ENCODE results near the gene TTC21A. TPM values are rescaled to one million over a fixed set of nuclear protein-coding genes. Genes with fewer than 3 reads are reported as not detected.
"Not testable (repeated sequence)": the region's sequence is repeated elsewhere in the genome, so short reads cannot be mapped to it uniquely, and the experiment has no call there.

The TTC21A gene, protein sequence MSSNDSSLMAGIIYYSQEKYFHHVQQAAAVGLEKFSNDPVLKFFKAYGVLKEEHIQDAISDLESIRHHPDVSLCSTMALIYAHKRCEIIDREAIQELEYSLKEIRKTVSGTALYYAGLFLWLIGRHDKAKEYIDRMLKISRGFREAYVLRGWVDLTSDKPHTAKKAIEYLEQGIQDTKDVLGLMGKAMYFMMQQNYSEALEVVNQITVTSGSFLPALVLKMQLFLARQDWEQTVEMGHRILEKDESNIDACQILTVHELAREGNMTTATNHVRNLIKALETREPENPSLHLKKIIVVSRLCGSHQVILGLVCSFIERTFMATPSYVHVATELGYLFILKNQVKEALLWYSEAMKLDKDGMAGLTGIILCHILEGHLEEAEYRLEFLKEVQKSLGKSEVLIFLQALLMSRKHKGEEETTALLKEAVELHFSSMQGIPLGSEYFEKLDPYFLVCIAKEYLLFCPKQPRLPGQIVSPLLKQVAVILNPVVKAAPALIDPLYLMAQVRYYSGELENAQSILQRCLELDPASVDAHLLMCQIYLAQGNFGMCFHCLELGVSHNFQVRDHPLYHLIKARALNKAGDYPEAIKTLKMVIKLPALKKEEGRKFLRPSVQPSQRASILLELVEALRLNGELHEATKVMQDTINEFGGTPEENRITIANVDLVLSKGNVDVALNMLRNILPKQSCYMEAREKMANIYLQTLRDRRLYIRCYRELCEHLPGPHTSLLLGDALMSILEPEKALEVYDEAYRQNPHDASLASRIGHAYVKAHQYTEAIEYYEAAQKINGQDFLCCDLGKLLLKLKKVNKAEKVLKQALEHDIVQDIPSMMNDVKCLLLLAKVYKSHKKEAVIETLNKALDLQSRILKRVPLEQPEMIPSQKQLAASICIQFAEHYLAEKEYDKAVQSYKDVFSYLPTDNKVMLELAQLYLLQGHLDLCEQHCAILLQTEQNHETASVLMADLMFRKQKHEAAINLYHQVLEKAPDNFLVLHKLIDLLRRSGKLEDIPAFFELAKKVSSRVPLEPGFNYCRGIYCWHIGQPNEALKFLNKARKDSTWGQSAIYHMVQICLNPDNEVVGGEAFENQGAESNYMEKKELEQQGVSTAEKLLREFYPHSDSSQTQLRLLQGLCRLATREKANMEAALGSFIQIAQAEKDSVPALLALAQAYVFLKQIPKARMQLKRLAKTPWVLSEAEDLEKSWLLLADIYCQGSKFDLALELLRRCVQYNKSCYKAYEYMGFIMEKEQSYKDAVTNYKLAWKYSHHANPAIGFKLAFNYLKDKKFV (N-terminal part only)
- total RNA-seq (2014; rRNA removed; shearing (Covaris generic)), result 1.3 and 2.3 TPM in 2 replicates

GRCh38 chr3:39107388-39108199 is at the start of gene TTC21A, which contains the start of gene GORASP1:
Gene TTC21A, plus strand, starts transcription at chr3:39107680. Its CDS starts 158 bp downstream, at chr3:39107838.
Gene GORASP1, minus strand, starts transcription at chr3:39107627. Its CDS starts 86 bp downstream, at chr3:39107541.
- DNase-seq (ENCODE audit: low spot score), result peak; percentile 77

GRCh38 chr3:39061228-39061627 is 46.3 kb upstream of the TTC21A start:
- DNase-seq (ENCODE audit: low spot score), result not testable (repeated sequence)

DNA sequence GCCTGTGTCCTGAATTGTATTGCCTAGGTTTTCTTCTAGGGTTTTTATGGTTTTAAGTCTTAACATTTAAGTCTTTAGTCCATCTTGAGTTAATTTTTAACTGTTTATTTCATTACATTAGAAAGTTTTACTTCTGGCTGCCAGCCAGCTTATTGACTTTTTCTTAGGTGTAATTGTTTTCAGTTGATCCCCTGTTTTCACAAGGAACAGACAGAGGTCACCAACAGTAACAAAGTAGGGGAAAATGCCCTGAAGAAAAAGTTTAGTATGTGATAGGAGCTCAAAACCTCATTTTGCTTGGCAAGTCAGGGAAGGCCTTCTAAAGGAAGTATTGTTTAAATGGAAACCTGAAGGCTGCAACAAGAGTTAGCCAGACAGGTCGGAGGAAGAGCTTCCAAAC is 45.3 kb upstream of the TTC21A start:
- no peak for DNase-seq (ENCODE audit: low spot score)

DNA sequence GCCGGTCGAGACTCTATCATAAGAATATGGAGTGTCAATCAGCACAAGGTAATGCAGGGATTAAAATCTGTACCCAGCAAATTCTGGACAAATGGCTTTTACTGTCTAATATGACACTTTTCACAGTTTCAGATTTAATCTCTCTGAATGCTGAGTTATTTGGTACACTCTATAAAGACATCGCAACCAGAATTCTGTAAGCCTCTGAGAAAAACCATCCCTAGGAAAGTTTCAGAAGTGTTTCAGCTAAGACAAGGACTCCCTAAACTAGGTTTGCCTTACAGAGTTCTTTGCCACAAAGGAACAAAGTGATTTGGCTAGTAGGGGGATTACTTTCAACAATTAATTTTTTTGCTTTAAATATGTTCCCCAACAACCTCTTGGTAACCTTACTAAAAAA is 44.3 kb upstream of the TTC21A start:
- no peak for DNase-seq (ENCODE audit: low spot score)

DNA sequence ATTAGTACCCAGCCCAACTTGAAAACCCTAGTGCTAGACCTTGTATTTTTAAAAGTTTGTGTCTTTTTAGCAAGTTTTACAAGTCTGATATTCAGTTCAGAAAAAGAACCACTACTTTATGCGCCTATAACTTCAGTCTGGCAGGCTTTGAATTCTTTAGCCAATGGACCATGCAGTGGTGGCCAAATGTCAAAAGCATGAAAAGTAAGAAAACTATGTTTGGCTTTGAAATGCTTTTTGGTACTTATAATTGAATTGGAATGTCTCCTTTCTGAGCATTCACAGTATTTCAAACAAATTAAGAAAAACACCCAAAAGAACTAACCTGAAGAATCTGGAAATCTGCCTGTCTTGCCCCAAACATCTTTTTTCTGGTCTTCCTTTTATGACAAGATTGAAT is 42.8 kb upstream of the TTC21A start:
- no peak for DNase-seq (ENCODE audit: low spot score)

- DNase-seq (ENCODE audit: low spot score), result peak; percentile 22
Observed at GRCh38 chr3:39065197-39065596, 42.3 kb upstream of the TTC21A start.

DNA sequence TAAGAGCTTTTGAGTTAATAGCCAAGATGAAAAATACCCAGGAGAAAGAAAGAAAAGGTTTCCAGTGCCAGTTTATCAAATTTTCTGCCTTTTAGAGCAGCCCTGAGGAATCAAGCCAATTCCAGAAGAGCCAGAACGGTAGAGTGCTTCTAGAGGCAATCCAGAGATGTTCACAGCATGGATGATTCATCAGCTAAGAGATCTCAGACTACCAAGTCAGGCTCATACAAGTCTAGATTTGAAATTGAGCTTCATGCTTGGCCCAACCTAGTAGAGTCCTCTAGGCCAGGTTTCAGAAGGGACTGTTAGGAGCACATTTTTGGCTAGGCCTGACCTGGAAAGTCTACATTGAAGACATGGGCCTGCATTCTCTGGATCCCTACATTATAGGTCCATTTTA is 40.2 kb upstream of the TTC21A start:
- DNase-seq (ENCODE audit: low spot score), result no peak

- no peak for DNase-seq (ENCODE audit: low spot score)
Observed at GRCh38 chr3:39068556-39068955, 38.9 kb upstream of the TTC21A start.

- DNase-seq (ENCODE audit: low spot score), result no peak
Observed at GRCh38 chr3:39075910-39076309, 31.6 kb upstream of the TTC21A start.

- no peak for DNase-seq (ENCODE audit: low spot score)
Observed at GRCh38 chr3:39079530-39079929, 27.9 kb upstream of the TTC21A start.

- no peak for DNase-seq (ENCODE audit: low spot score)
Observed at GRCh38 chr3:39080026-39080425, 27.5 kb upstream of the TTC21A start.

DNA sequence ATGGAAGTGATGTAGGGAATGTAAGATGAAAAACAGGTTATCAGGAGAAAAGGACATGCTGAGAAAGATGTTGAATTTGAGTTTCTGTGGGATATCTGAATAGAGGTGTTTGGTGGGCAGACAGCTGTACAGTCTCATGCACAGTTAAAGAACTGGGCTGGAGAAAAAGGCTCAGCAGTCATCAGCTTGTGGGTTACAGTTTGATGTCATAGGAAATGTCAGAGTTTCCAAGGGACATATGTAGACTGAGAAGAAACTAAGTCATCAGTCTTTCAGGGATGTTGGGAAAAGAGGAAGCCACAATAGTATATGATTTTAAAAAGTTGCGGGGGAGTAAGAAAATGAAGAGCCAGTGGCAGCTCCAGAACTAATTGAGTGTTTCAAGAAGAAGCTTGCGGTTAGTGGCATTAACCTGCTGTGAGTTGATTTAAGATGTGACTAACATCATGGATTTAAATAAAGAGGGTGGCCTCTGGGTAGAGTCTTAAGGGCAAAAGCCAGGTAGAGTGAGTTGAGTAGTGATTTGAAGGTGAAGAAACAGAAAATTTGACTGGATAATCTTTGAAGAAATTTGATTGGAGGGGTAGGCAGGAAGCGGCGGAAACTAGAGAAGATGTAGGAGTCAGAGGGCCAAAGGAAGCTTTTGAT is 24.7 kb upstream of the TTC21A start:
- DNase-seq (ENCODE audit: low spot score), result no peak

- DNase-seq (ENCODE audit: low spot score), result no peak
Observed at GRCh38 chr3:39086144-39086543, 21.3 kb upstream of the TTC21A start.

- no peak for DNase-seq (ENCODE audit: low spot score)
Observed at GRCh38 chr3:39088456-39088855, 19.0 kb upstream of the TTC21A start.

DNA sequence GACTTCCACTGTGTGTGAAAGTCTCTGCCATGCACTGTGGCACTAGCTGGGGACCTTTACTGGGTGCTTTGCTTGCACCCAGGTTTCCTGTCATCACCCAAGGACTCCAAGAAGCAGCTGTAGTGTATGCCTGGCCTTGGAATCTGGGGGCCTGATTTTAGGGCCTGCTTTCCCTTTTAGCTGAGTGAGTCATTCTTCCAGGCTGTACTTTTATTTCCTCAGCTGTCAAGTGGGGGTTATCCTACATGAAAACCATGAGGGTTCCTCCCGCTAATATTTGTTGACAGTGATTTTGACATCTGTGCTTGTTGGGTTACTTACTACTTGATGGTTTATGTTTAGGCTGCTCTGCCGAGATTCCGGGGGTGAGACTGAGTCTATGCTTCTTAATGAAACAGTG is 18.6 kb upstream of the TTC21A start:
- no peak for DNase-seq (ENCODE audit: low spot score)

DNA sequence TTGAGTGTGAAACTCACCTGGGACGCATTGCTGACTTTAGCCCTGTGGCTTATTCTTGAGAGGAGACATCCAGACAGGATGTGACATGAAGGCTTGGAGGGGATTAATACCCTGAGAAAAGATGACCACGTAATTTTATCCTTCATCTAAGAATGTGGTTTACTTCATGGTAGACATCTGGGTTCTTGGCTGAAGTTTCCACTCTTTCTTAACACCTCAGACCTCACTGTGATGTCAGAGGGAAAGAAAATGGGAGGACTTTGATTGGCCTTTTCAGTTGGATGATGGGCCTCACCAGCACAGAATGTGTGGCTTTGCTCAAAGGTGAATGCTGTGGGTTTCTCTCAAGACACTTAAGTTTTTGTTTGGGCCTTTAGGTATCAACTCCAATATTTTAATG is 16.6 kb upstream of the TTC21A start:
- DNase-seq (ENCODE audit: low spot score), result no peak

- no peak for DNase-seq (ENCODE audit: low spot score)
Observed at GRCh38 chr3:39094851-39095677, 12.4 kb upstream of the TTC21A start.

- no peak for DNase-seq (ENCODE audit: low spot score)
Observed at GRCh38 chr3:39095778-39096177, 11.7 kb upstream of the TTC21A start.

DNA sequence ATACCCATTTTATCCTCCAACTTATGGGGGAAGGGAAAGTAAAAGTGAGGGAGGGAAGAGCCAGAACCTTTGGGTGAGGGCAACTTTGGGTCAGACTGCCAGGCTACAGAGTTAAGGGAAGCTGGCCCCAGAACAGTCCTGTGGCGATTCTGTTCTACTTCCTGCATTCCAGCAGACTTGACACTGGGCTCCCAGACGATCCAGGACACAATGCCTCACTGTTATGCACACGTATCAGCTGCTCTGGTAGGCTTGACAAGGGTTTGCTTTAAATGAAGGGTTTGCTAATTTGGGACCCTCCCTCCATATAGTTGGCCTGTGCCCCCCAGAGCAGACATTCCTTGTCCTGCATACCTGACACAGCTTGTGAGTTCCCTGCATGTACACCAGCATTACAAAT is 10.7 kb upstream of the TTC21A start:
- DNase-seq (ENCODE audit: low spot score), result no peak

Measured in A172 (cell line).